ENCODE measurements around the gene C6orf163. TPM values are rescaled to one million over a fixed set of nuclear protein-coding genes. Genes with fewer than 3 reads are reported as not detected.

The C6orf163 gene
- total RNA-seq, 1 experiment from 2014 or later = 1.2 TPM

GRCh38 chr6:87382861-87383260 is 38.2 kb downstream of the C6orf163 start:
- Histone ChIP-seq H4K5ac (ENCODE audit: insufficient read length, low read depth, low read length) (no peak overlapping the region), H3K18ac (ENCODE audit: insufficient read length, low read depth, low read length) (no peak overlapping the region), H3K4ac (ENCODE audit: low read depth, low read length) (no peak overlapping the region), H2AFZ (ENCODE audit: low read length) (no peak overlapping the region), H2BK15ac (ENCODE audit: low read depth, low read length) (no peak overlapping the region), H2AK5ac (ENCODE audit: insufficient read length, low read length) (no peak overlapping the region), H2BK120ac (ENCODE audit: low read depth, low read length, poor library complexity, severe bottlenecking) (no peak overlapping the region), H2BK12ac (ENCODE audit: insufficient read length, low read depth, low read length) (no peak overlapping the region), H2BK20ac (ENCODE audit: low read depth, low read length, poor library complexity, severe bottlenecking) (no peak overlapping the region), H3K4me2 (ENCODE audit: insufficient read depth, insufficient read length, low read length) (no peak overlapping the region), H3K79me1 (ENCODE audit: insufficient read depth, low read depth, low read length, poor library complexity, severe bottlenecking) (no peaks in the 10 kb centered on the region), H4K91ac (ENCODE audit: insufficient read length, low read depth, low read length) (no peak overlapping the region), H3K79me2 (ENCODE audit: insufficient read depth, low read length) (no peaks in the 10 kb centered on the region), H3T11ph (ENCODE audit: low read length) (no peak overlapping the region), H3K9me3 (ENCODE audit: control insufficient read depth, low read depth, low read length) (no peaks in the 10 kb centered on the region), H3K56ac (ENCODE audit: insufficient read length, low read depth, low read length) (no peak overlapping the region), H3K27ac (ENCODE audit: insufficient read length, low read depth, low read length) (no peak overlapping the region), H4K8ac (replicated peaks; ENCODE audit: insufficient read length, low read depth, low read length) (no peak overlapping the region), H4K20me1 (ENCODE audit: control insufficient read depth, insufficient read depth, insufficient read length) (no peaks in the 10 kb centered on the region), H3K14ac (ENCODE audit: insufficient read depth, low read length) (no peak overlapping the region), H3K27me3 (ENCODE audit: insufficient read depth, low read length) (no peaks in the 10 kb centered on the region), H3K4me1 (ENCODE audit: insufficient read depth, low read length) (no peaks in the 10 kb centered on the region), H3K23ac (ENCODE audit: insufficient read length, low read depth, low read length) (no peak overlapping the region), H2BK5ac (ENCODE audit: insufficient read length, low read length) (no peak overlapping the region), H3K23me2 (ENCODE audit: insufficient read length, low read depth, low read length, poor library complexity, severe bottlenecking) (no peaks in the 10 kb centered on the region), H3K9ac (ENCODE audit: extremely low read depth, insufficient read length, low read length) (no peak overlapping the region)
- TF ChIP-seq CTCF (conservative IDR thresholded peaks at IDR 0.05) = no peak
- no peak overlapping the region for H3K4me3 Mint-ChIP-seq
- no peak overlapping the region for H3K27ac Mint-ChIP-seq
- H3K4me1 Mint-ChIP-seq = peaks cover 0 to 5% of the 10 kb centered on the region in 2 experiments; a peak in 2 of 4 replicates
- no peaks in the 10 kb centered on the region for H3K27me3 Mint-ChIP-seq (ENCODE audit: low read depth)
- no CpG with 5 or more reads among the region's 5 CpGs for WGBS (ENCODE audit: extremely low coverage, insufficient read length, low lambda C conversion rate)
- no peak for DNase-seq
- no peaks in the 10 kb centered on the region for H3K9me3 Mint-ChIP-seq
- no peaks in the 10 kb centered on the region for H3K36me3 Mint-ChIP-seq (ENCODE audit: insufficient read depth in 1 of 3, low read depth in 3 of 3)

Data from H9 (cell line).